Panc1 (cell line): ENCODE results near the gene TANC1. TPM values are rescaled to one million over a fixed set of nuclear protein-coding genes. Genes with fewer than 3 reads are reported as not detected.

Source experiments
- ATAC-seq: fragments of 200-7000 bp; cut with Tn5 transposase; 2 replicates; pipeline ENCODE4 v1.9.1; 2020; ENCODE audit warnings: mild to moderate bottlenecking, moderate library complexity
- BruUV-seq: library from RNA; stranded (reverse); fragments of 400-500 nt; replicated peaks from 2 replicates; lab custom pipeline; 2021; lab: Mats Ljungman, UMichigan
- CTCF ChIA-PET: fragments of 300-600 bp; sonication (Branson Sonifier 250); formaldehyde crosslinking; loops from one replicate; lab custom pipeline; 2022; ENCODE audit warnings: antibody characterized with exemption; lab: Charles Lee
- POLR2A ChIA-PET: fragments of 300-600 bp; sonication (Branson Sonifier 250); formaldehyde crosslinking; loops from one replicate; lab custom pipeline; 2022; ENCODE audit warnings: antibody characterized with exemption; lab: Charles Lee
- DNase-seq: peaks from one replicate; pipeline ENCODE4 v3.0.0-alpha.2; 2010; ENCODE audit warnings: low read depth, low spot score
- H3K27ac ChIP-seq: 2 replicates; pipeline ENCODE4 v1.5.1; 2011; ENCODE audit warnings: mild to moderate bottlenecking, low read length, inconsistent platforms
- H3K27me3 ChIP-seq: fragments of 200-500 bp; sonication (Bioruptor generic); 2 replicates; pipeline ENCODE4 v1.6.0; 2014; ENCODE audit warnings: low read length, inconsistent platforms; ENCODE audit not compliant: control insufficient read depth, insufficient read depth
- H3K36me3 ChIP-seq: fragments of 200-500 bp; sonication (Bioruptor generic); 2 replicates; pipeline ENCODE4 v1.5.1; 2014; ENCODE audit warnings: inconsistent platforms, mild to moderate bottlenecking, low read length, moderate library complexity; ENCODE audit not compliant: control insufficient read depth, insufficient read depth
- H3K4me1 ChIP-seq: 2 replicates; pipeline ENCODE4 v1.5.1; 2011; ENCODE audit warnings: inconsistent platforms, mild to moderate bottlenecking, low read length, moderate library complexity; ENCODE audit not compliant: control insufficient read depth, insufficient read depth
- H3K4me3 ChIP-seq, 2 experiments: 2 replicates each; pipeline ENCODE4 v1.5.1; 2011 to 2012; ENCODE audit warnings: low read depth in 2 of 2, low read length in 2 of 2, mild to moderate bottlenecking in 2 of 2, inconsistent platforms in 1 of 2, moderate library complexity in 1 of 2
- H3K9me3 ChIP-seq: fragments of 200-500 bp; sonication (Bioruptor generic); 2 replicates; pipeline ENCODE4 v1.5.1; 2014; ENCODE audit warnings: low read depth, mild to moderate bottlenecking, inconsistent platforms, low read length, moderate library complexity; ENCODE audit not compliant: control insufficient read depth, insufficient read depth
- CTCF ChIP-seq: fragments of 450-650 bp; IDR thresholded peaks from 2 replicates; pipeline ENCODE4 v1.5.1; 2017; ENCODE audit warnings: mild to moderate bottlenecking
- POLR2AphosphoS5 ChIP-seq: IDR thresholded peaks from 2 replicates; pipeline ENCODE4 v1.6.1; 2012; ENCODE audit warnings: mild to moderate bottlenecking, low read depth, low read length, moderate library complexity
- REST ChIP-seq, 2 experiments: IDR thresholded peaks; 2 replicates each; pipeline ENCODE4 v1.6.1; 2011 to 2012; ENCODE audit warnings: low read depth in 2 of 2, control low read depth in 1 of 2, low read length in 1 of 2, mild to moderate bottlenecking in 1 of 2, moderate library complexity in 1 of 2; ENCODE audit not compliant: insufficient read depth in 1 of 2
- SIN3A ChIP-seq: IDR thresholded peaks from 2 replicates; pipeline ENCODE4 v1.6.1; 2012; ENCODE audit warnings: low read depth, mild to moderate bottlenecking, low read length, moderate library complexity, borderline replicate concordance; ENCODE audit not compliant: insufficient read depth
- TCF7L2 ChIP-seq: IDR thresholded peaks from 2 replicates; pipeline ENCODE4 v1.6.1; 2011; ENCODE audit warnings: mild to moderate bottlenecking, low read depth, low read length, inconsistent platforms
- in situ Hi-C: cut with HindIII; loops from 2 replicates; pipeline ENCODE4 v1.10.0; 2016; ENCODE audit warnings: low sequenced_read_pairs, low pct_unique_long_range_greater_than_20kb
- intact Hi-C: fragments of 100-400 bp; cut with micrococcal nuclease; formaldehyde crosslinking; loops from one replicate; pipeline ENCODE4 v1.10.0; 2022; ENCODE audit not compliant: unreplicated experiment
- total RNA-seq: library from RNA; stranded (reverse); gene quantifications from one replicate; pipeline ENCODE4 v1.2.1, GENCODE V29; 2021; ENCODE audit not compliant: unreplicated experiment

The TANC1 gene
- total RNA-seq, 1 experiment from 2014 or later: 44.3 TPM

GRCh38 chr2:158928515-158928914 lies 39.9 kb upstream of the TANC1 start:
- no TSS peak for BruUV-seq
- intact Hi-C loops (no loop called here), in situ Hi-C loops (no loop called here)
- no peak overlapping the region for H3K4me3 ChIP-seq
- no peak for TF ChIP-seq POLR2AphosphoS5
- TF ChIP-seq SIN3A: no peak
- TF ChIP-seq REST (IDR thresholded peaks at IDR 0.05; ENCODE audit: insufficient read depth in 1 of 2, low read depth in 2 of 2, low read length in 1 of 2): no peak
- no peak for TF ChIP-seq TCF7L2
- TF ChIP-seq CTCF: no peak
- DNase-seq (no peak), ATAC-seq (no peak)
- POLR2A ChIA-PET: no interaction called here
- no peaks in the 10 kb centered on the region for H3K4me1 ChIP-seq
- H3K27me3 ChIP-seq: no peaks in the 10 kb centered on the region
- H3K36me3 ChIP-seq: no peaks in the 10 kb centered on the region
- CTCF ChIA-PET: no interaction called here
- no peaks in the 10 kb centered on the region for H3K9me3 ChIP-seq
- no peak overlapping the region for H3K27ac ChIP-seq

GRCh38 chr2:158928965-158929364 lies 39.5 kb upstream of the TANC1 start:
- no peak overlapping the region for H3K27ac ChIP-seq
- H3K4me1 ChIP-seq: no peaks in the 10 kb centered on the region
- in situ Hi-C loops (no loop called here), intact Hi-C loops (no loop called here)
- BruUV-seq: no TSS peak
- ChIA-PET POLR2A (no interaction called here), CTCF (no interaction called here)
- no peaks in the 10 kb centered on the region for H3K36me3 ChIP-seq
- TF ChIP-seq CTCF (no peak), REST (IDR thresholded peaks at IDR 0.05; ENCODE audit: insufficient read depth in 1 of 2, low read depth in 2 of 2, low read length in 1 of 2) (no peak)
- DNase-seq (no peak), ATAC-seq (no peak)
- H3K9me3 ChIP-seq: no peaks in the 10 kb centered on the region
- H3K4me3 ChIP-seq: no peak overlapping the region
- H3K27me3 ChIP-seq: no peaks in the 10 kb centered on the region
